AG09309 (cell line): ENCODE data around the gene VIL1.

Experiments used
- DNase-seq: peaks from one replicate; pipeline ENCODE4 v3.0.0-alpha.2; 2010; ENCODE audit warnings: low read depth
- H3K4me3 ChIP-seq: 2 replicates; pipeline ENCODE4 v1.5.1; 2011; ENCODE audit warnings: mild to moderate bottlenecking, low read depth, low read length, moderate library complexity; ENCODE audit not compliant: control insufficient read depth
- CTCF ChIP-seq: IDR thresholded peaks from 2 replicates; pipeline ENCODE4 v1.5.1; 2011; ENCODE audit warnings: mild to moderate bottlenecking, low read depth, low read length, inconsistent platforms; ENCODE audit not compliant: insufficient read depth, control insufficient read depth; ENCODE audit errors: missing control alignments

VIL1 gene

DNA sequence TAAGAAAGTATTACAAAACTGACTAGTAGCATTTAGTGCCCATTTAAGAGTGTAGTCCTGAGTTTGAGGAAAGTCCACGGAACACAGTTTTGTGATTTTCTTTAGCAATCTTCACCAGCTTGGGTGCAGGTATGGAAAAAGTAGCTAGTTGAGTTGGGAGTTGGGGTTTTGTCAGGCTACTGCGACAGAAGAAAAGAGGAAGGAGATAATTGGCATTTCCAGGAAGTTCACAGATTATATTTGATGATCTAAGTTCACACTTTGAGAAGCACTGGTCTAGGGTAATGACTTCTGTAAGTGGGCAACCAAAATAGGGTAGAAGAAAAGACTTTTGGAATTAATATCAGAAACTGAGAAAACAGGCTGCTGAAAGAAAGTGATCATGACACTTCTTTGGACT lies 52.1 kb downstream of the VIL1 start:
- TF ChIP-seq CTCF: no peak
- no peak for DNase-seq
- no peak overlapping the region for H3K4me3 ChIP-seq

- TF ChIP-seq CTCF: no peak
- no peak overlapping the region for H3K4me3 ChIP-seq
Observed at GRCh38 chr2:218471982-218472381, 53.1 kb downstream of the VIL1 start.

GRCh38 chr2:218472988-218473387 lies 54.1 kb downstream of the VIL1 start:
- no peak for DNase-seq
- no peak for TF ChIP-seq CTCF
- no peak overlapping the region for H3K4me3 ChIP-seq

More at GRCh38 chr2:218471982-218472381, 53.1 kb downstream of the VIL1 start:
- no peak for DNase-seq

GRCh38 chr2:218474527-218474926 lies 55.6 kb downstream of the VIL1 start:
- DNase-seq: no peak
- no peak overlapping the region for H3K4me3 ChIP-seq
- no peak for TF ChIP-seq CTCF

- H3K4me3 ChIP-seq: no peak overlapping the region
- TF ChIP-seq CTCF: no peak
Observed at GRCh38 chr2:218476676-218477075, 57.8 kb downstream of the VIL1 start.

DNA sequence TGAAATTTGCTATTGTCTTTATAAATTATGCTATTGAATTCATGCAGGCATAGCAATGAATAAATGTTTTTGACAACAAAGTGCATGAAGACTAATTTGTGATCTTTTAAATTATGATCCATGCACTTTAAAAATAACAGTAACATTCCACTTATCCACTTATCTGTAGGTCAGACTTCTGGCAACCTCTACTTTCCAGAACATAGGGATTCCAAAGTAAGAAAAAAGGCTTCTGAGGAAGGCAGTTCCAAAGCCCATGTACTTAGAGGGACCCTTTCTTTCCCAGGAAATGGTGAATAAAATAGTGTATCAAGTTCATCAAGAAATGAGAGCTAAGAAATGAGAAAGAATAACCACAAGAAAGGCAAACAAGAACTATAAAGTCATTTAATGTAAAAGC lies 58.3 kb downstream of the VIL1 start:
- DNase-seq: no peak
- TF ChIP-seq CTCF: no peak
- H3K4me3 ChIP-seq: no peak overlapping the region

More at GRCh38 chr2:218476676-218477075, 57.8 kb downstream of the VIL1 start:
- DNase-seq: no peak

DNA sequence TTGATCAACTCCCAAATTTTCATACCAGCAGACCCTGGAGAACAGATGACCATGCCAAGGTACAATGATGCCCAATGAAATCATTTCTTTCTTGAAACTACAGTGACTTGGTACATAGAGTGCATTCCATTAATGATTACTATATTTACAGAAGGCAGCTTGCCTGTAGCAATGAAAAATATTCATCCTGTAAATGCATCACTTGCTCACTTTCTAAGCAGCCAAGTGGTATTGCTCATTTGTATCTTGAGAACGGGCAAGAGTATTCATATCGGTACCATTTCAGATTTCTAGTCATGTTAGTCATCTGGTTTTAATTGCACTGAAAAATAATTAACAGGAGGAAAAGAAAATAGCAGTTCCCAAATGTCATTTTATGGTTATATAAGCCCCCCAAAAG lies 59.6 kb downstream of the VIL1 start:
- H3K4me3 ChIP-seq: no peak overlapping the region
- no peak for TF ChIP-seq CTCF
- DNase-seq: no peak
